GM19238 (cell line): ENCODE measurements around the gene PTGDS.

Source experiments
- DNase-seq: peaks from one replicate; pipeline ENCODE4 v3.0.0; 2011; ENCODE audit warnings: low spot score; ENCODE audit not compliant: insufficient read length

Gene PTGDS

DNA sequence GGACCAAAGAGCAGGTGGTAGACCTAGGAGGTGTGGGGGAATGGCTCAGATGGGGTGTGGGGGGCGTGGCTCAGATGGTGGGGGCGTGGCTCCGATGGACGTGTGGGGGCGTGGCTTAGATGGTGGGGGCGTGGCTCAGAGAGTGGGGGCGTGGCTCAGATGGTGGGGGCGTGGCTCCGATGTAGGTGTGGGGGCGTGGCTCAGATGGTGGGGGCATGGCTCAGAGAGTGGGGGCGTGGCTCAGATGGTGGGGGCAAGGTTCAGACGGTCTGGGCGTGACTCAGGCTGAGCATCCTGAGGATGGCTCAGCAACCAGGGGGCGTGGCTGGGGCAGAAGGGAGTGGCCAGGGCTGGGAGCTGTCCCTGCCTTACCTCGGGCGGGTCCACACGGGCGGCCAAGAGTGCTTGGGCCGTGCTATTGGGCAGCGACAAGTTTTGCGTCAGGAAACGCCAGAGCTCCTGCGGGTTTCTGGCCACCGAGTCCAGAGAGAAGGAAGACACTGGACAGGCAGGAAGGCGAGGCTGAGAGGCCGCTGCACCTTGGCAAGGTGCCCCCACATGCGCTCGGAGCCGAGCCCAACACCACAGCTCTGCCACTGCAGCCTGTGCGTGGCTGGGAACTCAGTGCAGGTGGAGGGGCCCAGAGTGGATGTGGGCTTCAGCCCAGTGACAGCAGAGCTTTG is 44.8 kb downstream of the PTGDS start:
- no peak for DNase-seq

DNA sequence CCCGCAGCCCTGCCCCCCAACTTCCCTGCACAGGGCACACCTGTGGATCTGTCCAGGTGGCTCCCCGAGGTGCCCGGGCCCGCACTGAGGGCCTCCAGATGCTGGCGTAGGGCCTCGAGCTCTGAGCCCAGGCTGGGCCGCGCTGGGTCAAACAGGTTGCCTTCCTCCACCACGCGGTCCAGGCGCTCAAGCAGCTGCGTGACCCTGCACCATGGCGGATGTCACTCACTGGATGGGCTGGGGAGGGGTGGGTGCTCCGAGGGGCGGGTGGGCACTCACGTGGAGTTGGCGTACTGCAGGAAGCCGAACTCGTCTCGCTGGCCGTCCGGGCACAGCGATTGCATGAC is 45.3 kb downstream of the PTGDS start:
- no peak for DNase-seq

DNA sequence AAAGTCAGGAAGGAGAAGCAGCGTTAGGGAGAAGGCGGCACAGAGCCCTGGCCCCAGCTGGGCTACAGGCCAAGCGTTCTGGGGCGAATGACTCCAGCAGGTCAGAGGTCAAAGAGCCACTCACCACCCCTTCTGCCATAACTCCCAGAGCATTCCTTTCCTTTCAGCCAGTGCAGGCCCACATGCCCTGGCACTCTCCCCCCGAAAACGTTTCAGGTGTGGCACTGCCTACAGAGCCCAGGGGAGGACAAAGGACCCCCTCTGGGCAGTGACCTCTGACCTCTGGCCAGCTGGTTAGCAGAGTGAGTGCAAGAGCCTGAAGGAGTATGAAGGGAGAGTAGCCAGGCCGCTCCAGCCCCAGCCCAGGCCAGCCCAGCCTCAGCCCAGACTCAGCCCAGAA is 45.9 kb downstream of the PTGDS start:
- no peak for DNase-seq

DNA sequence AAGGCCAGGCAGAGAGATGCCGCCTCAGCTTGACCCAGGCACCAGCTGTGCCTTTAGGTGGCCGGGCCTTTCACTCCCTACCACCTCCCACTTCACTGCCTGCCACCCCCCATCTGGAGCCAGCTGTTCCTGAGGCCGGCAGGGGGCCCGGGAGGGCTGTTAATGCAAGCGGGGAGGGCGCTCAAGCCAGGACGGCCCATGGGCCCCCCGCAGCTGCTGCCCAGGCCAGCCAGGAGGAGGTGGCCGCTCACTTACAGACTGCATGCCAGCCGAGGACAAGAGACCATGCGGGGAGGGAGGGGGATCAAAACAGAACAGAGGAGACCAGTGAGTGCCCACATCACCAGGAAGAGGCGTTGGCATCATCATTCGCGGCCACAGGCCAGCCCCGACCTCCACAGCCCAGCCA is 46.3 kb downstream of the PTGDS start:
- DNase-seq: no peak

DNA sequence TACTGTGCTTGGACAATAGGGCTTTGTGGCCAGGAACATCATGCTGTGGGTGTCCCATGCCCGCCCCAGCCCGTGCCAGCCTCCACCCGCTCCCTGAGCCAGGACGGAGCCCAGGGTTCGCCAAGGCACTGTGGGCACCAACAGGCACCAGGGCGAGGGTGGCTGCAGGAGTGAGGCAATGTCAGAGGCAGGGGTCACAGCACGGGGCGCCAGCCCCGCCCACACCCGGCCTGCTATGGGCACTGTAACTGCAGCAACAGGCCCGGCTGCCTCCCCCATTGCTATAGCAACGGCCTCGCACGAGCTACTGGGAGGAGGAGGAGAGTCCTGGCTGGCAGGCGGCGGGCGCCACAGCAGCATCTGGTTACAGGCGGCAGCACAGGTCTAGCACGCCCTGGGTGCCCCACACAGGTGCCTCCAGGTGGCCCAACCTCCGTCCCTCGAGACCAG is 48.2 kb downstream of the PTGDS start:
- DNase-seq: no peak

DNA sequence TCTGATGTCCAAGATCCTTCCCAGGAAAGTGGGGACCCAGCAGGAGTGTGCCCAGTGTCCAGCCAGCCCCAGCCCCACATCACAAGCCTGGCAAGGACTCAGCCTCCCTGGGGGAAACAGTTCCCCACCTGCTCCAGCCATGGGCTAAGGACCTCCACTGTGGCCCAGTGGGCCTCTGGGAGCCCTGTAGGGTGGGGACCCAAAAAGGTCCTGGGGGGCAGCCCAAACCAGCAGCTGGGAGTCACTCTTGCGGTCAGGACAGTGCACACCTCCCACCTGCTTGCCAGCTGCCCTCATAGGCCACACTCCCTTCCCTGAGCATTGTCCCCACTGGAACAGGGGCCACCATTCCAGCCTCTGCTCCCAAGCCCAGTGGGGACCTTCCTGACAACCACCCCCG is 49.1 kb downstream of the PTGDS start:
- no peak for DNase-seq

DNA sequence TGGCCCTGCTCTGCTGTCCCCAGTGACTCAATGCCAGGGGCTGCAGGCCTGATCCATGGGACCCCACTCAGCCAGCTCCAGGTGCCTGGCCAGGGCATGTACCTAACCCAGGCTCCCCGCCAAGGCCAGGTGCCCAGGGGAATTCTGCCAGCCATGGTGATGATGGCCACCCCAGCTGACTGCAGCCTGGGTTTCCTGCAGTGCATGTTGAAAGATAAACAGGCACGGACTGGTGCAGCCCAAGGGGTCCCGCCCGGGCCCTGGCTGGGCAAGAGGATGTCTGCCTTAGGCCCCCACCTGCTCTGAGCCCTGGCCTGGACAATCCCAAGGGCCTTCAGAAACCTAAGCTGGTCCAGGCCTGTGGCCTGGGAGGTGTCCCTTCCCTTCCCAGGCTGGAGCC is 49.5 kb downstream of the PTGDS start:
- no peak for DNase-seq

DNA sequence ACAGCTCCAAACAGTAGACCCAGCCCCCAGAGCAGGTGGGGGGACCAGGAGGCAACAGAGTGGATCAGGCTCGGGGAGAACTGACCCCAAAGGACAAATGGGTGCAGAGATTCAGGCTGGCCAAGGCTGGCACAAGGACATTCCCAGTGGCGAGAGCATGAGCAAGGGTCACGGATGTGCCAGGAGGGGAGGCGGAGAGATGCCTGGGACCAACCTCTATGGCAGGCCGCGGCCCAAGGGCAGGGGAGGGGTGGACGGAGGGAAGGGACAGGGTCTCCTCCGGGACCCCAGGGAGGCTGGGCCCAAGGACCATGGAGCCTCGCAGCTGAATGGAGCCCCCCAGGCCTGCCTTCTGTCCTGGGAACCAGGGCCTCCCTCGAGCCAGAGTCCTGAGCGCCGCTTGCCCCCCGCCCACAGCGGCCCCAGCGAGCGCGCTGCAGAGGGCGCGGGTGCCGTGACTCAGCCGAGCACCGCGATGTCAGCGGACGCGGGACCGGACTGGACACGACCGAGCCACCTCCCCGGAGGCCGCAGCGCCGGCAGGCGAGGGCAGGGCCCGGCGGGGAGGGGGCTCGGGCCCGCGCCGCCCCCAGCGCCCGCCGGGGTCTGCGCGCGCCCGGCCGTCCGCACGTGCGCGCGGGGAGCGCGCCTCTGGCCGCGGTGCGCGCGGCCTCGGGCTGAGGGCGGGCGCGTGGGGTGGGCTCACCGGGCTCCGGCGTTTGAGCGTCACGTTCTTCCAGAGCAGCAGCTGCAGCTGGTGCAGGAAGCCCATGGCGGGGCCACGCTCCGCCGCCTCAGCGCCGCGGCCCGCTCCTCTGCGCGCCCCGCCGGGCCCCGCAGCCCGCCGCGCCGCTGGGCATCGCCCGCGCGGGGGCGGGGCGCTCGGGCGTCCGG is 50.3 kb downstream of the PTGDS start, which contains the start of gene ABCA2:
TSS of gene ABCA2 (minus strand) at position 869 of the 894 bp plus-strand sequence. CDS start at position 772, 97 bp downstream.
- DNase-seq: no peak

DNA sequence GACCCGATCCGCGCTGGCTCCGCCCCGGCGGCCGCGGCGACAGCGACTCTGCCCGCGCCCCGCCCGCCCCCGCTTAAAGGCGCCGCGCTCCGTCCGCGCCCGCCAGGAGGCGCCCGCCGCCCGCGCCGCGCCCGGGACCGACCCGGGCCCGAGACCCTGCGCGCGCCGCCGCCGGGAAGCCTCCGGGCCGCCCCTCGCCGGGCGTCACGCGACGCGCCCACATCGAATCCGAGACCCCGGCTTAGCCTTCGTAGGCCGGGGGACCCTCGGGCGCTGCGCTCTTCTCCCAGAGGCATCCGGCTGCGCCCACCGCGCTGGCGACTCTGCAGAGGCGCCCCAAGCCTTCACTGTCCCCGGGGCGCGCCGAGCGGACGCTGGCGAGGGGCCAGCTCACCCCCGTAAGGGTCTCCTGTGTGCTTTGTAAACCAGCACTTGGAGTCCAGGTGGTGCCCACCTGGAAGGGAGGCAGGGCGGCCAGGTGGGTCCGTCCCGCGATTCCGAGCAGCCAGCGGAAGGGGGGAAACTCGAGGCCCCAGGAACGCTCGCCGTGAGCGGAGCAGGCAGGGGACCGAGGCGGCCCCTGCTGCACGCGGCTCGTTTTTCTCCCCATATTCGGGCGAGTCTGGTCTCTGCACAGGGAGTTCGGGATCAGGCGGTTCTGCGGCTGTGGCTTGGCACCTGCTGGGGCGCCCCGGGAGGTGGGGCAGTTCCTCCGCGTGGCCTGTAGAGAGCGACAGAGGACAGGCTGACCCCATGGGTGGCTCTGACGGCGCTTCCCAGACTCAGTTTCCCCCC is 51.2 kb downstream of the PTGDS start:
- DNase-seq: peak; percentile 67

DNA sequence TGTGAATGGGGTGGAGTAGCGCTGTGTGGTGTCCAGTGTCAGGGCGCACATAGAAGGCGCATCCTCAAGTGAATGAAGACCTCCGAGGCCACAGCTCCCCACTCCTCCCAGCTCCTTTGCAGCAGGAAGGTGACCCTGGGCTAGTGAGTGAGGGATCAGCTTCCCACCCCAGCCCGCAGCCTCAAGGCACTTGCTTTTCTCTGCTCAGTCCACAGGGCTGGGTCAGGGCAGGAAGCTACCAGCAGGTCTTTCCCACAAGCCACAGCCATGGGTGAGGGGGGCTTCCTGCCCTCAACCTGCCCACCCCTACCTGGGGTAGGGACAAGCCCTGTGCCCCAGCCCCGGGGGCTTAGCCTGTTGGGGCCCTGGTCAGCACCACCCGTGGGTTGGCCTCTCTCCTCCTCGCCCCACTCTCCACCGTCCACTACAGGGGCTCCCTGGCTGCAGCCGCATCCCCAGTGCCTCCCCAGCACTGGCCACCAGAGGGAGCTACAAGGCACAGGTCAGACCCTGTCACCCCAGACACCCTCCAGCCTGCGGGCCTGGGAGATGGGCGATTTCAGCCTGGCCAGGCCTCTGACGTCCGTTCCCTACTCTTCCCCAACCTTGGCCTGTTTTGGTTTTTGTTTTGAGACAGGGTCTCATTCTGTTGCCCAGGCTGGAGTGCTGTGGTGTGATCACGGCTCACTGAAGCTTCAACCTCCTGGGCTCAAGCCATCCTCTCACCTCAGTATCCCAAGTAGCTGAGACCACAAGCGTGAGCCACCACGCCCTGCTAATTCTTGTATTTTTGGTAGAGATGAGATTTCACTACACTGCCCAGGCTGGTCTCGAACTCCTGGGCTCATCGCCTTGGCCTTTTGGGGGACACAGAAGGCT is 52.0 kb downstream of the PTGDS start:
- DNase-seq: peak; percentile 77

DNA sequence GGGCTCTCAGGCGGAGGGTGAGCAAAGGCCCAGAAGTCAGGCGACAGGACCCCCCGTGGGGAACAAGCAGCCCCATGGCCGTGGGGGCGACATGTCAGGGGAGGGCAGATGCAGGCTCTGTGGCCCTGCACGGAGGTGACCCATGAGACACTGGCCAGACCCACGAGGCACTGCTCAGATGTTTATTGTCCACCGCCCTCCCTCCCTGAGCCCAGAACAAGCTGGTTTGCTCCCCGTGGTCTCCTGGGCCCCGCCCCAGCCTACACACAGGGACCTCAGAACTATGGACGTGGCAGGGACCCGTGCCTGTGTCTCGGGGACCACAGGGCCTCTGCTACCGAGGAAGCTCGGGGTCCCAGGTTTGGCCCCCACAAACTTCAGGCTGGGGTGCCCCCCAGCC is 52.7 kb downstream of the PTGDS start:
- DNase-seq: no peak

DNA sequence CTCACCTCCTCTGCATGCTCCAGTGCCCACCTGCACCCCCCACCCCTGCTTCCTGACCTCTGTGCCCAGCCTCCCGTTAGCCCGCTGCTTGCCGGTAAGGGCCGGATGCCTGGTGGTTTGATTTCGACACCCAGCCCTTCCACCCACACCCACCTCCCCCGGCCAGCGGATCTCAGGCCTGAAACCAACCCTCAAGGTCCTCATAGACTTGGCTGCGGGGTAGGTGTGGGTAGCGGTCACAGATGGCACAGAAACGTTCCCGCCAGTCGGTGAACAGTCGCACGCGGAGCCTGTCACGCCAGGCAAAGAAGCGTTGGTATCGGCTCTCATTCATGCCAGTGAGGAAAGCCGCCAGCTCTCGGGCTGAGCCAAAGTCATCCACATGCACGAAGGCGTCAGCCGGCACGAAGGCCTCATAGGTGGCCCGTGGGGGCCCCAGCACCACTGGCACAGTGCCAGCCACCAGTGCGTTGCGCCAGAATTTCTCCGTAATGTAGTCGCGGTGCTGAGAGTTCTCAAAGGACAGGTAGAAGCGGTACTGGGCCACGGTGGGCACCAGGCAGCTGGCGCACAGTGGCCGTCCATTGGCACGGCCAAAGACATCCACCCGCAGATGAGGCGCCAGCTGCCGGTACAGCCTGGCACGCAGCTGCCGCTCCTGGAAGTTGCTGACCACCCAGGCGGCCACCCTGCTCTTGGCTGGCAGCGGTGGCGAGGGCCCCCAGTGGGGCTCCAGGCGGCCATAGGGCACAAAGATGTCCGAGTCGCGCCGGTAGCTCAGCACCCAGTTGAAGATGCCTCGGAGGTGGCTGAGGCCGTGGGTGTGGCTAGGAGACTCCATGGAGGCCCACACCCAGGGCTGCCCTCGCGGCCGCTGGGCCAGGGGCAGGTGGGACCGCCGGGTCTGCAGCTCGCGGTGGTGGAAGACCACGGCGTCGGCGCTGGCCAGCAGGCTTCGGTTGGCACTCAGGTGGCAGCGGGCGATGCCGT is 53.5 kb downstream of the PTGDS start:
- no peak for DNase-seq
